ENCODE measurements around the gene RPL10. TPM values are rescaled to one million over a fixed set of nuclear protein-coding genes. Genes with fewer than 3 reads are reported as not detected.

RPL10 gene
- total RNA-seq, 2 experiments from 2014 or later = 1,884 to 2,727 TPM

DNA sequence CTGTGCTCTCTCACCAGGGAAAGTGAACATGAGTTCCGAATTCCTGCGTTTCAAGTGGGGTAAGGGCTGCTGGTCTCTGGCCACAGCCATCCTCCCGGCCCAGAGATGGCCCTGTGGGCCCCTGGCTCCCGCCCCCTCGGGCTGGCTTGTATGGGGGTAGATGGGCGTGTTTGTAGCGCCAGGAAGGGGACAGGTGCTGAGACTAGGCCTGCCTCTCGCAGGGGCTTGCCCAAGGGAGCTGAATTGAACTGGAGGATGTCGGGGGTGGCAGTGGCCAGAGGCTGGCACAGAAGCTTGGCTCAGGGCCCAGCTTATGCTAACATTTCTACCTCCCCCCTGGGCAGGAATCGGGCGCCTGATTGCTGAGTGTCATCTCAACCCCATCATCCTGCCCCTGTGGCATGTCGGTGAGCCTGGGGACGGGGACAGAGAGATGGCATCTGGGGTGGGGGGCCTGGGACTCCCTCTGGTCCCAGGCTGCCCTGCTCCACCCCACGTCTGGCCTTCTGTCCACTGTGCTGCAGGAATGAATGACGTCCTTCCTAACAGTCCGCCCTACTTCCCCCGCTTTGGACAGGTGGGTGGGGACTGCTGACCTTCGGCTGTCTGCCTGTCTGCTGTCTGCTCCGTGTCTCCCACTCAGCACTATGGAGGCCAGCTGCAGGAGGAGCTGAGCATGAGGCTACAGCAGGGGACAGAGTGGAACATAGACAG, 21.7 kb downstream of the RPL10 start:
- Mint-ChIP-seq H3K4me3 (no peak overlapping the region), H3K27me3 (no peaks in the 10 kb centered on the region), H3K9me3 (no peaks in the 10 kb centered on the region), H3K27ac (no peak overlapping the region), H3K4me1 (peaks cover 8% of the 10 kb centered on the region), H3K36me3 (ENCODE audit: low read depth) (peaks cover 10% of the 10 kb centered on the region)
- POLR2A ChIA-PET = no interaction called here
- DNase-seq = no peak
- CTCF ChIA-PET = interaction anchor here (1.1 to 1.8 kb wide), 2 partner anchors 11 to 20 kb away, joined by 3 to 4 read pairs; partner anchors contain the start of gene DNASE1L1

DNA sequence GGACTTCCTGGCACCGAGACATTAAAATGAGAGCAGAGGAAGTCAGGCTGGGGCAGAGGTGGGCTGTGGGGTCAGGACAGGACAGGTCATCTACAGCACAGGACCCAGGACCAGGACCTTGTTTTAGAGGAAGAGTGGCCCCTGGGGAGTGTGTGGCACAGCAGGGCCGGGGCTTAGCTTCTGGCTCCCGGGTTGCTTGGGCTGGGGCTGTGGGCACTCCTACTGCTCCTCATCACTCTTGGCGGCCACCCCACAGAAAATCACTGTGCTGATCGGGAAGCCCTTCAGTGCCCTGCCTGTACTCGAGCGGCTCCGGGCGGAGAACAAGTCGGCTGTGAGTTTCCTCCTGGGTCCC, 22.2 kb downstream of the RPL10 start:
- H3K4me1 Mint-ChIP-seq = peaks cover 8% of the 10 kb centered on the region
- CTCF ChIA-PET = interaction anchor here (0.6 to 1.8 kb wide), 3 partner anchors 11 to 55 kb away, joined by 3 to 4 read pairs (median 3); partner anchors contain the start of gene DNASE1L1
- no peak for DNase-seq
- H3K9me3 Mint-ChIP-seq = no peaks in the 10 kb centered on the region
- no peak overlapping the region for H3K4me3 Mint-ChIP-seq
- H3K36me3 Mint-ChIP-seq (ENCODE audit: low read depth) = peaks cover 6% of the 10 kb centered on the region
- H3K27ac Mint-ChIP-seq = no peak overlapping the region
- no peaks in the 10 kb centered on the region for H3K27me3 Mint-ChIP-seq
- POLR2A ChIA-PET = no interaction called here

DNA sequence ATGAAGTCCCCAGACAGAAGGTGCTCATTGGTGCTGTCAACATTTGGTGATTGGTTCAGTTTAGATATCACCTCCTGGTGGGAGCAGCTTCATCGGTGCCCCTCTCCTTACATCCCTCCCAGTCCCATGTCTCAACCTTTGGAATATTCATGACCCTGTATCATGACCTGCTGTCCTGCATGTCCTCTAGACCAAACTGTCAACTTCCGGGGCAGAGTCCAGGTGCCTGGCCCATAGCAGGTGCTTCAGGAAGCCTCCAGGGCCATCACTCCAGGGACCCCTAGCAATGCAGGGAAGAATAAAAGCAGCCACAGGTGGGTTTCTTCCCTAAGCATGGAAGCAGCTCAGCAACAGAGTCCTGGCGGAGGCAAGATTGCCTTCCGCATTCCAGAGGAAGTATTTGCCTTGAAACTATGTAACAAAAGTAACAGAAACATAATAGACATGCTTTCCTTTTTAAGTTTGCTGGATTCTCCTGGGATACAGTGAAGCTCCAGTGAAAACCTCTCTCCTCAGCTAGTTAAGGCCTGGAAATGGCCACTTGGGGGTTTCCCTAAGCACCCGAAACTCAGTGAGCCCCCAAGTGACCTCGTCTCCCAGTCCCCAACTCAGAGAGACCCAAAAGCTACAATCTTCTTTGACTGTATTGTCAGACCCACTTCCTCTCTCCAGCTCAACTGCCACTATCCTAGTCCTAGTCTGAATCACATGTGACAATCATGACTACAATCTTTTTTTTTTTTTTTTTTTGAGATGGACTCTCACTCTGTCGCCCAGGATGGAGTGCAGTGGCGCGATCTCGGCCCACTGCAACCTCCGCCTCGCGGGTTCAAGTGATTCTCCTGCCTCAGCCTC, 29.0 kb downstream of the RPL10 start:
- no peak overlapping the region for H3K27ac Mint-ChIP-seq
- ChIA-PET CTCF (interaction anchor here (0.7 to 1.8 kb wide), 2 partner anchors 15 to 42 kb away, joined by 3 to 4 read pairs; no protein-coding TSS in a partner anchor), POLR2A (interaction anchor here (0.7 kb wide), 1 partner anchor 491 kb away, joined by 7 read pairs; no protein-coding TSS in a partner anchor)
- H3K4me1 Mint-ChIP-seq = peaks cover 28% of the 10 kb centered on the region
- H3K4me3 Mint-ChIP-seq = no peak overlapping the region
- no peak for DNase-seq
- H3K27me3 Mint-ChIP-seq = no peaks in the 10 kb centered on the region
- no peaks in the 10 kb centered on the region for H3K9me3 Mint-ChIP-seq
- H3K36me3 Mint-ChIP-seq (ENCODE audit: low read depth) = peaks cover 3% of the 10 kb centered on the region

DNA sequence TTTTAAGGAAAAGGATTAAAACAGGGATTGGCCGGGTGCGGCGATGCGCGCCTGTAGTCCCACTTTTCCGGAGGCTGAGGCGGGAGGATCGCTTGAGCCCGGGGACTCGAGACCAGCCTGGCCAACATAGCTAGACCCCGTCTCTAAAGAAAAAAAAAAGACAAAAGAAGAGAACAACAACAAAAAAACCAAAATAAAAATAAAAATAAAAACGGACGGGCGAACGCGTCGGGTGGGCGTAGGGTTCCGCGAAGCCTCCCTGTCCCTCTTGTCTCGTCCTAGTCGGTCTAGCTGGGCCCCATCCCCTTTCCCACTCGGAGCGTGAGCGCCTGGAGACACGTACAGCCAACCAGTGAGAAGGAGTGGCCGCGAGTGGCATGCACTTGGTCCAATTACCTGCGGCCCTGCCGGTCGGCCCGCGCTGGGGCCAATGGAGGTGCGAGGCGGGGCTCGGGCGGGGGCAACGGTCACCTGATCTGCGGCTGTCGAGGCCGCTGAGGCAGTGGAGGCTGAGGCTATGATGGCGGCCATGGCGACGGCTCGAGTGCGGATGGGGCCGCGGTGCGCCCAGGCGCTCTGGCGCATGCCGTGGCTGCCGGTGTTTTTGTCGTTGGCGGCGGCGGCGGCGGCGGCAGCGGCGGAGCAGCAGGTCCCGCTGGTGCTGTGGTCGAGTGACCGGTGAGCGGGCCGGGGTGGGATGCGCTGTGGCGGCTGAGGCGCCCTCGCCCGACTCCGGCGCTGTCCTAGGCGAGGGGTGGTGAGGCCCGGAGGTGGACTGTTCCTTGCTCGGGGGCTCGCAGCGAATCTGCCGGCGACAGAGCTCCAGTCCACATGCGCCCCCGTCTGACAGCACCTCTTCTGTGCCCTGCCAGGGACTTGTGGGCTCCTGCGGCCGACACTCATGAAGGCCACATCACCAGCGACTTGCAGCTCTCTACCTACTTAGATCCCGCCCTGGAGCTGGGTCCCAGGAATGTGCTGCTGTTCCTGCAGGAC, 30.3 kb downstream of the RPL10 start, which contains the start of gene ATP6AP1:
TSS of gene ATP6AP1 (plus strand) at position 502 of the 996 bp plus-strand sequence. CDS start at position 518, 16 bp downstream.
- peaks cover 28% of the 10 kb centered on the region for H3K4me1 Mint-ChIP-seq
- no peaks in the 10 kb centered on the region for H3K27me3 Mint-ChIP-seq
- peak within 1 kb of the TSS; percentile 77 for H3K4me3 Mint-ChIP-seq
- H3K9me3 Mint-ChIP-seq = no peaks in the 10 kb centered on the region
- peaks cover 8% of the 10 kb centered on the region for H3K36me3 Mint-ChIP-seq (ENCODE audit: low read depth)
- peak; percentile 90 for DNase-seq
- peak within 1 kb of the TSS; percentile 79 for H3K27ac Mint-ChIP-seq
- ChIA-PET POLR2A (no interaction called here), CTCF (interaction anchor here (0.8 to 1.6 kb wide), 3 partner anchors 11 to 17 kb away, joined by 3 to 4 read pairs (median 4); partner anchors contain the start of gene TAFAZZIN)

DNA sequence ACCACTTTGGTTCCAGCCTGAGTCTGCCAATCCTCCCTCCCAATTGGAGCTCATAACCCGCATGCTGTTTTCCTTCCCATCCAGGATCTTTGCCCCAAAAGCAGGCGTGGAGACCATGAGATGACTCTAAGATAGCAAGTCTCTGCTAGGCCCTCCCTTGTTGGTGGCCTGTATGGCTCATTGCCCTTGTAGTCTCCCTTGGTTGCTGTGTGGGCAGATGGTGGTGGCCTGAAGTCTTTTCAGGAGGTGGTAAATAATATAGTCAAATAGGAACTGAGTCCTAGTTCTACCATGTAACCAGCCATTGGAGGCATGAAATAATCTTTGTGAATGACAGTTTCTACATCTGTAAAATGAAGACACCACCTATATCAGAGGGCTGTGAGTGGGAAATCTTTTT, 31.5 kb downstream of the RPL10 start:
- Mint-ChIP-seq H3K9me3 (no peaks in the 10 kb centered on the region), H3K27me3 (no peaks in the 10 kb centered on the region), H3K36me3 (ENCODE audit: low read depth) (peaks cover 9% of the 10 kb centered on the region), H3K4me3 (peak overlapping the region; percentile 77), H3K27ac (no peak overlapping the region), H3K4me1 (peaks cover 23% of the 10 kb centered on the region)
- POLR2A ChIA-PET = interaction anchor here (0.6 kb wide), 1 partner anchor 57 kb away, joined by 3 read pairs; the partner anchor contains the start of gene UBL4A
- CTCF ChIA-PET = interaction anchor here (1.6 kb wide), 1 partner anchor 18 kb away, joined by 4 read pairs; the partner anchor contains the start of gene TAFAZZIN
- DNase-seq = no peak

DNA sequence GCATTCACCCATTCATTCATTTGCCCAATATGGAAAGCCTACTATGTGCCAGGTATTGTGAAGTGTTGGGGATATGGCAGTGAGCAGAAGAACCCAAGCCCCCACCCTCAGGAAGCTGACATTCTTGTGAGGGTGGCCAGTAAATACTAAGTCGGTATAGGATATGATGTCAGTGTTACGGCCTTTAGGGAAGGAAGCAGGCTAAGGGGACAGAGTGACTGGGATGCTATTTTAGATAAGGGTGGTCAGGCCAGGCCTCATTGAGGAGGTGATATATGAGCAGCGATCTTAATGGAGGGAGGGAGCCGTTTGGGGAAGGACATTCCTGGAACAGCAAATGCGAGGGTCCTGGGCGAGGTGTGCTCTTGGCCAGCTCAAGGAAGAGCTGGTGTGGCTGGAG, 32.3 kb downstream of the RPL10 start:
- no peak for DNase-seq
- Mint-ChIP-seq H3K4me3 (no peak overlapping the region), H3K4me1 (peaks cover 23% of the 10 kb centered on the region), H3K9me3 (no peaks in the 10 kb centered on the region), H3K27me3 (no peaks in the 10 kb centered on the region), H3K36me3 (ENCODE audit: low read depth) (peaks cover 13% of the 10 kb centered on the region), H3K27ac (peak overlapping the region; percentile 27)
- ChIA-PET CTCF (no interaction called here), POLR2A (interaction anchor here (0.6 kb wide), 1 partner anchor 56 kb away, joined by 3 read pairs; the partner anchor contains the start of gene UBL4A)

DNA sequence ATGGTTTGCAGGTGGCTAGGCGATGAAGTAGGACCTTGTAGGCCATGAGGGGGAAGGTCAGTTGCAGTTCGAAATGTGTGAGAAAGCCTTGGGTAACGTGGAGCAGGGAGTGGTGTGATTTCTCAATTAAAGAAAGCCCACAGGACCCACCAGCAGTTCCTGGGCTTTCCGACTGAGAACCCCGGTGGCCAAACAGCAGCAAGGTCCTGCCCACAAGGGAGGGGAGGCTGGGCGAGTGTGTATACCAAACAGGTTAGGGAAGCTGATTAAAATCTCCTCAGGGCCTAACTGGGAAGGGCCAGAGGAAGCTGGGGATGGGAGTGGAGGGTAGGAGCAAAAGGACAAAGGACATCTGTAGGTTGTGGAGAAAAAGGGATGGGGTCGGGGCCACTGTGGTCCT, 32.7 kb downstream of the RPL10 start:
- CTCF ChIA-PET = interaction anchor here (0.5 kb wide), 1 partner anchor 43 kb away, joined by 3 read pairs; no protein-coding TSS in a partner anchor

DNA sequence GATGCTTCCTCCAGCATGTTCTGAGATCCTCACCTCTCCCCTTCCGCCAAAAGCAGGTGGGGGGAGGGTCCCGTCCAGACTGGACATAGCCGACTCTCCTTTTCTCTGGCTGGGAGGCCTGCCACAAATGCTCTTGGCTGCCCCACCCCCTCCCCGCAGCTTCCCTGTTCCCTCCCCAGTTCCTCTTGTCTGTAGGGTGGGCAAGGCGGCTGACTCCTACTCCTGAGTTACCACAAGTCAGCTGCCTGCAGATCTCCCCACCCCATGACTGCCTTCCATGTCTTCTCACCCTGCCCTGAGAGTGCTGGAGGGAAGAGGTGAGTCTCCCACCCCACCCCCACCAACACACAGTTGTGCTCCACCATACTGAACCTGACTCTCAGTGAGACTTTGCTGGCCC, 33.2 kb downstream of the RPL10 start:
- Mint-ChIP-seq H3K4me1 (peaks cover 28% of the 10 kb centered on the region), H3K27me3 (no peaks in the 10 kb centered on the region), H3K9me3 (no peaks in the 10 kb centered on the region), H3K36me3 (ENCODE audit: low read depth) (peaks cover 18% of the 10 kb centered on the region), H3K27ac (no peak overlapping the region), H3K4me3 (no peak overlapping the region)
- POLR2A ChIA-PET = no interaction called here
- DNase-seq = no peak
- CTCF ChIA-PET = interaction anchor here (0.5 kb wide), 1 partner anchor 43 kb away, joined by 3 read pairs; no protein-coding TSS in a partner anchor

More for the DNA sequence above, 32.7 kb downstream of the RPL10 start:
- H3K4me3 Mint-ChIP-seq = no peak overlapping the region
- H3K27ac Mint-ChIP-seq = peak overlapping the region; percentile 27
- H3K4me1 Mint-ChIP-seq = peaks cover 24% of the 10 kb centered on the region
- no peaks in the 10 kb centered on the region for H3K9me3 Mint-ChIP-seq
- peaks cover 15% of the 10 kb centered on the region for H3K36me3 Mint-ChIP-seq (ENCODE audit: low read depth)
- no peaks in the 10 kb centered on the region for H3K27me3 Mint-ChIP-seq
- no peak for DNase-seq
- POLR2A ChIA-PET = no interaction called here

DNA sequence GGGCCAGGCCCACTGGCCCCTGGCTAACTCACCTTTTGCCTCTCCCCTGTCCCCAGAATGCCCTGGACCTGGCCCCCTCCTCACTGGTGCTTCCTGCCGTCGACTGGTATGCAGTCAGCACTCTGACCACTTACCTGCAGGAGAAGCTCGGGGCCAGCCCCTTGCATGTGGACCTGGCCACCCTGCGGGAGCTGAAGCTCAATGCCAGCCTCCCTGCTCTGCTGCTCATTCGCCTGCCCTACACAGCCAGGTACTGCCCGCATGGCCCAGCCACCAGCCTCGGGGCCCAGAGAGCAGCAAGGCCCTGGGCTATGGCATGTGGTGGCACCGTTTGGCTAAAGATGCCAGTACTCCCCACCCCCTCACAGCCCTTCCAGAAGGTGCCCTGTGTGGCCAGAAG, 34.0 kb downstream of the RPL10 start:
- H3K27ac Mint-ChIP-seq = no peak overlapping the region
- POLR2A ChIA-PET = no interaction called here
- H3K4me3 Mint-ChIP-seq = no peak overlapping the region
- CTCF ChIA-PET = no interaction called here
- no peaks in the 10 kb centered on the region for H3K9me3 Mint-ChIP-seq
- peaks cover 19% of the 10 kb centered on the region for H3K36me3 Mint-ChIP-seq (ENCODE audit: low read depth)
- H3K4me1 Mint-ChIP-seq = peaks cover 30% of the 10 kb centered on the region
- no peaks in the 10 kb centered on the region for H3K27me3 Mint-ChIP-seq
- no peak for DNase-seq

DNA sequence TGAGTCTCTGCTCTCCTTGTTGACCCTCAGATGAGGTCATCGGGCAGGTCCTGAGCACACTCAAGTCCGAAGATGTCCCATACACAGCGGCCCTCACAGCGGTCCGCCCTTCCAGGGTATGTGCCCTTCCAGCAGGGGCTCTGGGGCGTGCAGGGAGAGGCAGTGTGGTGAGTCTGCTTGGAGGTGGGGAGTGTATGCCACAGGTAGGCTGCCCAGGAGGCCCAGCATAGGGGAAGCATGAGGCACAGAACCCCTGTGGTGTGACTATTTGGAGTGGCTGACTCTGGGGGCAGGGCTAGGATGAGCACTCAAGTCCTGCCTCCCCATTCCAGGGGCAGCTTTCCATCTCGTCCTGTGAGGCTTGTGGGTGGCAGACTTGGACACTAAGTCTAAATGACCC, 35.4 kb downstream of the RPL10 start:
- no peak for DNase-seq
- no peaks in the 10 kb centered on the region for H3K9me3 Mint-ChIP-seq
- peaks cover 19% of the 10 kb centered on the region for H3K36me3 Mint-ChIP-seq (ENCODE audit: low read depth)
- no peak overlapping the region for H3K27ac Mint-ChIP-seq
- H3K4me1 Mint-ChIP-seq = peaks cover 31% of the 10 kb centered on the region
- CTCF ChIA-PET = no interaction called here
- POLR2A ChIA-PET = no interaction called here
- H3K27me3 Mint-ChIP-seq = no peaks in the 10 kb centered on the region
- no peak overlapping the region for H3K4me3 Mint-ChIP-seq

DNA sequence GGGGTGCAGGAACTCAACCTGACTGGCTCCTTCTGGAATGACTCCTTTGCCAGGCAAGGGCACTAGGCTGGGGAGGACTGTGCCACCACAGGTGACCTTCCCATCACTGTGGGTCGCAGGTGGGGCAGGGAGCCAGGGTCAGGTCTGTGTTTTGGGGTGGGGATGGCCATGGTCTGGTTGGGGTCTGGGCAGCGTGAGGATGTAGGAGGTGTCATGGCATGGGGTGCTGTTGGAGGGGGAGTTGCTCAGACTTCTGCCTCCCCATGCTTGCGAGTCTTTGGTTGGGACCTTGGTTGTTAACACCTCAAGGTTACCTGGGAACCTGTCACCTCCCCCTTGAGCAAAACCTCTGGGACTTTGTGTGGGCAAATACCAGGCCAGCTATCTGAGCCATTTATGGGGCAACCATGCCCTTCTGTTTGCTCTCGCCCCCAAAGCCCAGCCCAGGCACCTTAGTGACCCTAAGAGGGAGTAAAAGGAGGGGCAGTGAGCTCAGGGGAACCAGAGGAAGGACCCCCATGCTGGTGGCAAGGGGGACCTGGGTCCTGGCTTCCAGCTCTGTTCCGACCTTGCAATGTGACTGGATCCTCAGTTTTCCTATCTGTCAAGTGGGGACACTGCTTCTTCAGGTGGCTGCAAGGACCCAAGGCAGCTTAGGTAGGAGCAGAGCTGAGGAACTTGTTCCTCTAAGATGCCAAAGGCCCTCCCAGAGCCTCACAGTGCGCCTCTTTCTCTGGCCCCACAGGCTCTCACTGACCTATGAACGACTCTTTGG, 36.4 kb downstream of the RPL10 start:
- Mint-ChIP-seq H3K4me1 (peaks cover 28% of the 10 kb centered on the region), H3K4me3 (no peak overlapping the region), H3K27ac (no peak overlapping the region), H3K36me3 (ENCODE audit: low read depth) (peaks cover 19% of the 10 kb centered on the region), H3K9me3 (no peaks in the 10 kb centered on the region), H3K27me3 (no peaks in the 10 kb centered on the region)
- no peak for DNase-seq
- POLR2A ChIA-PET = no interaction called here
- CTCF ChIA-PET = no interaction called here
